ENCODE data around the gene FDXR.

The FDXR gene

DNA sequence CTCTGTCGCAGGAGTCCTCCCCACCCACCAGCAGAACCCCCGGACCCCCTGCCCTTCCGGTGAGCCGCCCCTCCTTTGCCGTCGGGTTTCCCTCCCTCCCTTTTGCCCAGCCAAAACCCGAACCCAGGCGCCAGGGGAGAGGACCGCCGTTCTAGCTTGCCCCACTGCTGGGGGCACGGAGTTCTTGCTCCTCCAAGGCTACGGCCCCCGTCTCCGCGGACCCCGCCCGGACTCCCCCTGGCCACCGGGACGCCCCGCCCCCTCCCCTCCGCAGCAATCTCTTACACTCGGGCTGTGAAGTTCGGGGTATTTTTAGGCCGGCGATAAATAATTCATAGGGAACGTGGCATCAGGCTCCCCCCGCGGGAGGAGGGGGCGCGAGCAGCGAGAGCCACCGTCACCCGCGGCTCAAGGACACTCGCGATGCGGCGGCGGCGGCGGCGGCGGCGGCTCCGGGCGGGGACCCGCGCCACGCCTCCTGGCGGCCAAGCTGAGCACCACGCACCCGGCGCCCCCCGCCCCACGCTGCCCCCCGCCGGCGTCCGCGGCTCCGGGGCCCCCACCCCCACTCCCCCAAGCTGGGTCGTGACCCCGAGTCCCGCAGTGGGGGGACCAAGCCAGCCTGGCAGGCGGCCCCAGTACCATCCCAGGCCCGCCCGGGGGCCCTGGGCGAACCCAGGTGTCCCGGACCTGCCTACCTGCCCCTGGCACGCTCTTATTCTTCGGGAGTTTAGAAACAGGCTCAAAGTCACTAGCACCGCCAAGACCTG, 13.2 kb downstream of the FDXR start, which contains the start of gene GRIN2C:
Gene GRIN2C, minus strand, starts transcription at position 427 of the 770 bp plus-strand sequence. CDS start 4,793 bp downstream, outside the sequence.
- in situ Hi-C loops (cut with HindIII; ENCODE audit: low sequenced_read_pairs), result no loop called here

- in situ Hi-C loops (cut with HindIII; ENCODE audit: low sequenced_read_pairs), result no loop called here
Measured at GRCh38 chr17:74858672-74859458, 13.9 kb downstream of the FDXR start.

- in situ Hi-C loops (cut with HindIII; ENCODE audit: low sequenced_read_pairs), result no loop called here
Measured at GRCh38 chr17:74857191-74857590, 15.6 kb downstream of the FDXR start.

DNA sequence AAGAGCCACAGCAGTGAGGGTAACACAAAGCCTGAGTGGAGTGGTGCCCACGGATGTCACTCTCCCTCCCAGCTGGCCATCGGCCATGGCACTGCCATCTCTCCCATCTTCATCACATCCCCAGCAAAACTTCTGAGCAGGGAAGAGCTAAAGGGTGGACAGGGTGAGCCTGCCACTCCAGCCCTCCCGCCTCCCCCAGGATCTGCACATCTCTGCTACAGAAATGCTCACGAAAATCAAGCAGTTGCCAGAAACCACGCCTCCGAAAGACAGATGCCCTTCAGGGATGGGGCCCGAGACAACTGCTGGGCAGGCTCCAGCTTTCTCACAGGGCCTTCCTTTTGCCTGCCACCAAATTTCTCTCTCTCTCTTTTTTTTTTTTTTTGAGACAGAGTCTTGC, 16.7 kb downstream of the FDXR start:
- in situ Hi-C loops (cut with HindIII; ENCODE audit: low sequenced_read_pairs), result no loop called here

DNA sequence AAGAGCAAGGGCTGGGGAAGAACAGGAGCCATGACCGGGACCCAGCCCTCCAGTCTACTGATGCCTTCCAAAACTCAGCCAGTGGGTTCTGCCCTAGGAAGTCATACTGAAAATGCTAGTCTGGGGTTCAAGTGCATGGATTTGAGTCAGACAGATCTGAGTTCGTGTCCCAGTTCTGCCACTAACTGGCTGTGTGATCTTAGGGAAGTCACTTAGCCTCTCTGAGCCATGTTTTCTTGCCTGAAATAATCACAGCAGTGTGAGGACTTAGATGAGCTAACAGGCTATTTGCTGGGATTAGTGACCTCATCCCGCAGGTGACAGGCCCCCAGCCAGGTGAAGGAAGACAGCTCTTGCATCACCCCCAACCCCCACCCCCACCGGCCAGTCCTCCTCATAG, 17.5 kb downstream of the FDXR start:
- in situ Hi-C loops (cut with HindIII; ENCODE audit: low sequenced_read_pairs), result no loop called here

GRCh38 chr17:74854792-74855191, 18.0 kb downstream of the FDXR start:
- in situ Hi-C loops (cut with HindIII; ENCODE audit: low sequenced_read_pairs), result no loop called here

GRCh38 chr17:74853669-74854068, 19.1 kb downstream of the FDXR start:
- in situ Hi-C loops (cut with HindIII; ENCODE audit: low sequenced_read_pairs), result no loop called here

- in situ Hi-C loops (cut with HindIII; ENCODE audit: low sequenced_read_pairs), result no loop called here
Measured at GRCh38 chr17:74853048-74853397, 19.8 kb downstream of the FDXR start.

GRCh38 chr17:74852237-74853047, 20.4 kb downstream of the FDXR start:
- in situ Hi-C loops (cut with HindIII; ENCODE audit: low sequenced_read_pairs), result no loop called here

GRCh38 chr17:74851612-74852236, 21.1 kb downstream of the FDXR start:
- in situ Hi-C loops (cut with HindIII; ENCODE audit: low sequenced_read_pairs), result no loop called here

DNA sequence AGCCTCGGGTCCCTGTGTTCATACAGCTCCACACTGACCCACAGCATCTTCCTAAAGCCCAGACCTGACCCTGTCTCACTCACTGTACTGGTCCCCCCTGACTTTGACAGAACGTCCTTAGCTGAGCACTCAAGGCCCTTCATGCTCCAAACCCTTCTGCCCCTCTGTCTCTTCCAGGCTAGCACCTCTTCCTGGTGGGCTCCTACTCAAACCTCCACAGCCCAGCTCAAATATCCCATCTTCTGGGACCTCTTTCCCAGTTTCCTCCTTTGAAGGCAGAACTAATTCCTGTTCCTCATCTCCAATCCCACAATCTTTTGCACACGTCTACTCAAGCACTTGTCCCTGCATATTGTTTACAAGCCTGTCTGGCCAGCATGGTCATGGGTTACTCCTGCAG, 21.9 kb downstream of the FDXR start:
- in situ Hi-C loops (cut with HindIII; ENCODE audit: low sequenced_read_pairs), result no loop called here

DNA sequence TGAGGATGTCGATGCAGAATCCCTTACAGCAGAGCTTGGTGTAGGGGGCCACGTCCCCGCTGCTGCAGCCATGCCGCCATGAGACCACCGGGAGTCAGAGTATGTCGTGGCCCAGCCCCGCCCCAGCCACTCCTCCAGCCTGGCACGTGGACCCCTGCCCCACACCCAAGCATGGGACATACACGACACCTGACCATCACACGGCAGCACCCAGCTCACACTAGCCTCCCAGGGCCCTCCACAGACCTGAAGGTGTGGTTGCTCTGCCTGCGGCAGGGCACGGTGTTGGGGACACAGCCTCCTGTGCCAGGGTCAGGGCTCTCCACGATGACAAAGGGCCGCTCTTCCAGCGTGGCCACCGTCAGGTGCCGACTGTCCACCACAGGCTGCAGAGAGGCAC, 22.5 kb downstream of the FDXR start:
- in situ Hi-C loops (cut with HindIII; ENCODE audit: low sequenced_read_pairs), result no loop called here

DNA sequence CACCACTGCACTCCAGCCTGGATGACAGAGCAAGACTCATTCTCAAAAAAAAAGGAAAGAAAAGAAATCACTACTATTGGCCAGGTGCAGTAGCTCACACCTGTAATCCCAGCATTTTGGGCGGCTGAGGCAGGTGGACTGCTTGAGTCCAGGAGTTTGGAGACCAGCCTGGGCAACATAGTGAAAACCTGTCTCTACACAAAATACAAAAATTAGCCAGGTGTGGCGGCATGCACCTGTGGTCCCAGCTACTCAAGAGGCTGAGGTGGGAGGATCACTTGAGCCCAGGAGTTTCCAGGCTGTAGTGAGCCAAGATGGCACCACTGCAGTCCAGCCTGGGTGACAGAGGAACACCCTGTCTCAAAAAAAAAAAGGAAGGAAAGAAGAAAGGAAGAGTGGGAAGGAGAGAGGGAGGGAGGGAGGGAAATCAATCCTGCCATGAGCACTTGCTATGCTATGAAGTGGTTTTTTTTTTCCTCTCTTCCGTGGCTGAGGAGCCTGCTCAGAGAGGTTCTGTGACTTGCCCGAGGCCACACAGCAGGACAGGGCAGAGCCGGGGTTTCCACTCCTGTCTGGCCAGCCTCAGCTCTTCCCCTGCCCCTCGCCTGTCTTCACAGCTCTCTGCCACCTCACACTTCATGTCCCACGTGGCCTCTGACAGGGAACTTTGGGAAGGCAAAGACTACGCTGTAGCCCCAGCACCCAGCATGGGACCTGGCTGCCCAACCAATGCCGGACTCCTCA, 24.0 kb downstream of the FDXR start:
- in situ Hi-C loops (cut with HindIII; ENCODE audit: low sequenced_read_pairs), result no loop called here

- in situ Hi-C loops (cut with HindIII; ENCODE audit: low sequenced_read_pairs), result no loop called here
Measured at GRCh38 chr17:74846621-74847020, 26.2 kb downstream of the FDXR start.

GRCh38 chr17:74843352-74843627, 29.5 kb downstream of the FDXR start:
- in situ Hi-C loops (cut with HindIII; ENCODE audit: low sequenced_read_pairs), result no loop called here

DNA sequence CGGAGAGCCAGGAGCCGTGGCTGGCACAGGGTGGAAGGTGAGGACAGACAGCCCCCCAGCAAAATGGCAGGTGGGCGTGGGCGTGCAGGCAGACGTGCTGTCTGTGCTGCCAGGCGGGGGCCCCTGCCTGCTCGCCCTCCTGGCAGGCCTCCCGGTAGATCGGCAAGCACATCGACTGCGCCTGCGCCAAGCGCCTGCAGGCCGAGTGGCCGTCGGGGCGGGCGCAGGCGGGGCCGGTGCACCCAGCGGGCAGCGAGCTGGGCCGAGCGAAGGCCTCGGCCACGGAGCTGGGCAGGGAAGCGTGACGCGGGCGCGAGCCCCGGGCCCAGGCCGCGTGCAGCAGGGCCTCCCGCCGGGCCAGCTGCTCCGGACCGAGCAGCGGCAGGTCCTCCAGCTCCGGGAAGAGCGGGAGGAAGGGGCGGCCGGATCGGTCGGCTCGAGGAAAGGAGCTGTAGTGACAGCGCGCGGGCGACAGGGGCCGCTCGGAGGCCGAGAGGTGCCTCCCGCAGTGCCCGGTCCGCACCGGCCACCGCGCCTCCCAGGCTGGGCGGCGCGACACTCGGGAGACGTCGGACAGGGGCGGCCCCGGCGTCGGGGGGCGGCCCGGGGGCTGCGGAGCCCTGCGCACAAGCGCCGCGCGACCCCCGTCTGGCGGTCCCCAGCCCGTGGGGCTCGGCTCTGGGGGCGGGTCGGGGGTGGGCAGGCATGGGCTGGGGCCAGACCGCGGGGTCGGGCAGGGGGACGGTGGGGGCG, 30.0 kb downstream of the FDXR start:
- in situ Hi-C loops (cut with HindIII; ENCODE audit: low sequenced_read_pairs), result no loop called here

GRCh38 chr17:74842146-74842598, 30.6 kb downstream of the FDXR start:
- in situ Hi-C loops (cut with HindIII; ENCODE audit: low sequenced_read_pairs), result no loop called here

DNA sequence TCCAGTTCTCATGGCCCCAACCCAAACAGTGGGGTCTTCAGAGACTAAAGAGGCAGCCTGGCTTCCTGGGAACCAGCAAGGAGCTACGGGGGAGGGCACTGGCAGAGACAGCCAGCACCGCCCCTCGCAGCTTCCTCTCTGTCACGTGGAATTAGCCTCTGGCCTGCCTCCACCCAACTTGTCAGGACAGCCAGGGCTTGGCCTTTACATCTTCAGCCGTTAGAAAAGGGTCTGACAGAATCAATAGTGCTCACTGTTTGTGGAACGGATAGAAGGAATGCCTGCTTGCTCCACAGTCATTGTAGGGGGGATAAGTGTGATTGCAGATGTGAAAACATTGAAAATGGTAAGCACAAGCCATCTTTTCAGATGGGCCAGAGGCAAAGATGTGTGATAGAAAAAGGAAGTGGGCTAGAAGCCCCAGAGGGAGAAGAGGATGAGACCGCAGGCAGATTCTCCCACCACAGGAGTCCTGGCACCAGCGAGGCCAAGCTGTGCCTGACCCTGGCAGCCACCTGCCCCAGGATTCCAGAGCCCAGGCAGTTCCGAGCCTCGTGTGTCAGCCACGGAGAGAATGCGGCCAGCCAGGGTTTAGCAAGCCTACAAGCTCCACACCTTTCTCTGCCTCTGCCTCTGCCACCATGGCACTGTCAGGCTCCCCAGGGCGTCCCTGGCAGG, 31.7 kb downstream of the FDXR start:
- in situ Hi-C loops (cut with HindIII; ENCODE audit: low sequenced_read_pairs), result no loop called here
